ENCODE results near the gene DUSP22. TPM values are rescaled to one million over a fixed set of nuclear protein-coding genes. Genes with fewer than 3 reads are reported as not detected.
A peak's percentile ranks its signal among the peaks of the same experiment; 100 is the strongest.

Gene DUSP22
- total and polyA plus RNA-seq, 9 of the 15 experiments (the other 6 are each of a cell fraction or from before 2014, with no cell fraction given) = 9.3 to 19.4 (median 11.8) TPM

- in situ Hi-C loops (cut with MboI) = no loop called here
- Histone ChIP-seq H3K27me3 (ENCODE audit: control insufficient read depth in 2 of 2, insufficient read depth in 2 of 2, low read length in 2 of 2) (peaks cover 14 to 26% of the 10 kb centered on the region in 2 experiments), H4K20me1 (replicated peaks; ENCODE audit: control insufficient read depth, insufficient read depth, low read length) (no peaks in the 10 kb centered on the region), H3K9ac (ENCODE audit: insufficient read depth in 1 of 2, low read depth in 2 of 2, low read length in 2 of 2) (no peak overlapping the region), H3K9me1 (ENCODE audit: control insufficient read depth, insufficient read depth, low read length) (no peaks in the 10 kb centered on the region), H3K27ac (ENCODE audit: extremely low read depth, low read depth, low read length) (no peak overlapping the region), H3K79me2 (ENCODE audit: control insufficient read depth, insufficient read depth, low read length) (peaks cover 3% of the 10 kb centered on the region; the same call in 1 of the 3 replicates), H2AFZ (ENCODE audit: low read depth, low read length) (no peak overlapping the region), H3K36me3 (ENCODE audit: control insufficient read depth, insufficient read depth, low read length) (no peaks in the 10 kb centered on the region), H3K9me3 (replicated peaks; ENCODE audit: control insufficient read depth, insufficient read depth, low read depth, low read length) (no peaks in the 10 kb centered on the region), H3K4me2 (ENCODE audit: insufficient read depth, low read length) (no peak overlapping the region), H3K4me3 (no peak overlapping the region), H3K4me1 (replicated peaks in 1 of 2; ENCODE audit: control insufficient read depth in 2 of 2, insufficient read depth in 2 of 2, low read length in 2 of 2) (peaks cover 11 to 21% of the 10 kb centered on the region in 2 experiments; a peak in 4 of 5 replicates)
- DNase-seq (ENCODE audit: extremely low read depth in 1 of 4, low spot score in 3 of 4) (no peak), FAIRE-seq (no peak), ATAC-seq (no peak)
- POLR2A ChIA-PET = interaction anchor here (0.6 to 2.3 kb wide), 4 partner anchors 11 to 112 kb away, joined by 3 to 9 read pairs (median 3); no protein-coding TSS in a partner anchor
- 33% methylated on average over 9 of the region's 9 CpGs for WGBS (ENCODE audit: insufficient coverage, low coverage, missing lambda C conversion rate)
- intact Hi-C loops (cut with micrococcal nuclease) = loop anchor here (5.0 kb wide), 1 partner anchor 117 kb away; no protein-coding TSS in a partner anchor
- TF ChIP-seq LARP7 (IDR thresholded peaks at IDR 0.05) = no peak
- TF ChIP-seq SP2 (IDR thresholded peaks at IDR 0.05; ENCODE audit: extremely low read depth, low read depth, low read length, poor library complexity, severe bottlenecking) = no peak
- TF ChIP-seq SPI1 (IDR thresholded peaks at IDR 0.05; ENCODE audit: borderline replicate concordance, low read depth, low read length) = peak; percentile 65; the same call in 1 of the 2 replicates
- CTCF ChIA-PET (ENCODE audit: low intra/inter-chr PET ratio) = no interaction called here
- BruUV-seq (replicated peaks) = no TSS peak
Observed at GRCh38 chr6:290111-290922, 2.0 kb upstream of the DUSP22 start.

DNA sequence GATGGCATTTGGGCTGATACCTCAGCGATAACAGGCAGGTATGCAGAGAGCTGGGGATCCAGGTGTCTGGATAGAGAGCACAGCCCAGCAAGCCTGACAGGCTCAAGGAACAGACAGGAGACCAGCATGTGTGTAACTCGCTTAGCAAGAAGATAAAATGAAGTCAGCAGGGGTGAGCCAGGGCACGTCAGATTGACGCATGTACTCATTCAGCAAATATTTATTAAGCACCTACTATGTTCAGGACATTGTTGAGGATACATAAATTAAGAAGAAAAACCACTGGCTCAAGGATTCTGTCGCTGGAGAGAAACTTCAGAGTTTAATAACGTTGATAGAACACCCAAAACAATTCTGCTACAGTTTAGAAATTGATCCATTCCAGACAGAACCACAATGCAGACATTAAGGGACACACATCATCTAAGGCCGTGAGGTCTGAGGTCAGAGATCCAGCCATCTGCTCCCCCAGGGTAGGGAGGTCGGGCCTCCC is 1.0 kb upstream of the DUSP22 start:
- ChIA-PET POLR2A (no interaction called here), CTCF (ENCODE audit: low intra/inter-chr PET ratio) (no interaction called here)
- Histone ChIP-seq H3K36me3 (ENCODE audit: control insufficient read depth, insufficient read depth, low read length) (no peaks in the 10 kb centered on the region), H3K9me3 (replicated peaks; ENCODE audit: control insufficient read depth, insufficient read depth, low read depth, low read length) (no peaks in the 10 kb centered on the region), H3K27me3 (ENCODE audit: control insufficient read depth in 2 of 2, insufficient read depth in 2 of 2, low read length in 2 of 2) (peaks cover 14 to 23% of the 10 kb centered on the region in 2 experiments), H3K4me3 (peak overlapping the region; percentile 49), H4K20me1 (replicated peaks; ENCODE audit: control insufficient read depth, insufficient read depth, low read length) (no peaks in the 10 kb centered on the region), H3K9ac (ENCODE audit: insufficient read depth in 1 of 2, low read depth in 2 of 2, low read length in 2 of 2) (peak overlapping the region; percentile 65 to 94), H3K4me2 (ENCODE audit: insufficient read depth, low read length) (peak overlapping the region; percentile 77), H3K4me1 (replicated peaks in 1 of 2; ENCODE audit: control insufficient read depth in 2 of 2, insufficient read depth in 2 of 2, low read length in 2 of 2) (peaks cover 11 to 21% of the 10 kb centered on the region in 2 experiments; a peak in 4 of 5 replicates), H3K9me1 (ENCODE audit: control insufficient read depth, insufficient read depth, low read length) (no peaks in the 10 kb centered on the region), H3K79me2 (ENCODE audit: control insufficient read depth, insufficient read depth, low read length) (peaks cover 3% of the 10 kb centered on the region; the same call in 1 of the 3 replicates), H3K27ac (ENCODE audit: extremely low read depth, low read depth, low read length) (peak overlapping the region; percentile 41; the same call in 2 of the 3 replicates), H2AFZ (ENCODE audit: low read depth, low read length) (peak overlapping the region; percentile 90)
- in situ Hi-C loops (cut with MboI) = no loop called here
- DNase-seq (ENCODE audit: extremely low read depth in 1 of 4, low spot score in 3 of 4) = peak in 1 of 4 experiments; percentile 21
- intact Hi-C loops (cut with micrococcal nuclease) = loop anchor here (5.0 kb wide), 1 partner anchor 116 kb away; no protein-coding TSS in a partner anchor
- BruUV-seq (replicated peaks) = TSS peak; percentile 88
- WGBS (ENCODE audit: insufficient coverage, low coverage, missing lambda C conversion rate) = 12% methylated on average over 8 of the region's 8 CpGs
- FAIRE-seq = no peak
- ATAC-seq = peak; percentile 12
- TF ChIP-seq JUN (IDR thresholded peaks at IDR 0.05; ENCODE audit: borderline replicate concordance, low read depth, low read length) (0 out of 2 replicates have a peak, but pooled peaks have one; percentile 3), JUN (CRISPR knock-in tag; IDR thresholded peaks at IDR 0.05; ENCODE audit: borderline replicate concordance) (peak; percentile 50; the same call in 1 of the 2 replicates), SMARCC2 (IDR thresholded peaks at IDR 0.05; ENCODE audit: low read depth) (no peak), TEAD4 (IDR thresholded peaks at IDR 0.05; ENCODE audit: low read length) (no peak), TEAD4 (CRISPR knock-in tag; IDR thresholded peaks at IDR 0.05; ENCODE audit: borderline replicate concordance) (no peak), NFRKB (IDR thresholded peaks at IDR 0.05; ENCODE audit: low read depth) (no peak)
- TF ChIP-seq, protein P1, sequence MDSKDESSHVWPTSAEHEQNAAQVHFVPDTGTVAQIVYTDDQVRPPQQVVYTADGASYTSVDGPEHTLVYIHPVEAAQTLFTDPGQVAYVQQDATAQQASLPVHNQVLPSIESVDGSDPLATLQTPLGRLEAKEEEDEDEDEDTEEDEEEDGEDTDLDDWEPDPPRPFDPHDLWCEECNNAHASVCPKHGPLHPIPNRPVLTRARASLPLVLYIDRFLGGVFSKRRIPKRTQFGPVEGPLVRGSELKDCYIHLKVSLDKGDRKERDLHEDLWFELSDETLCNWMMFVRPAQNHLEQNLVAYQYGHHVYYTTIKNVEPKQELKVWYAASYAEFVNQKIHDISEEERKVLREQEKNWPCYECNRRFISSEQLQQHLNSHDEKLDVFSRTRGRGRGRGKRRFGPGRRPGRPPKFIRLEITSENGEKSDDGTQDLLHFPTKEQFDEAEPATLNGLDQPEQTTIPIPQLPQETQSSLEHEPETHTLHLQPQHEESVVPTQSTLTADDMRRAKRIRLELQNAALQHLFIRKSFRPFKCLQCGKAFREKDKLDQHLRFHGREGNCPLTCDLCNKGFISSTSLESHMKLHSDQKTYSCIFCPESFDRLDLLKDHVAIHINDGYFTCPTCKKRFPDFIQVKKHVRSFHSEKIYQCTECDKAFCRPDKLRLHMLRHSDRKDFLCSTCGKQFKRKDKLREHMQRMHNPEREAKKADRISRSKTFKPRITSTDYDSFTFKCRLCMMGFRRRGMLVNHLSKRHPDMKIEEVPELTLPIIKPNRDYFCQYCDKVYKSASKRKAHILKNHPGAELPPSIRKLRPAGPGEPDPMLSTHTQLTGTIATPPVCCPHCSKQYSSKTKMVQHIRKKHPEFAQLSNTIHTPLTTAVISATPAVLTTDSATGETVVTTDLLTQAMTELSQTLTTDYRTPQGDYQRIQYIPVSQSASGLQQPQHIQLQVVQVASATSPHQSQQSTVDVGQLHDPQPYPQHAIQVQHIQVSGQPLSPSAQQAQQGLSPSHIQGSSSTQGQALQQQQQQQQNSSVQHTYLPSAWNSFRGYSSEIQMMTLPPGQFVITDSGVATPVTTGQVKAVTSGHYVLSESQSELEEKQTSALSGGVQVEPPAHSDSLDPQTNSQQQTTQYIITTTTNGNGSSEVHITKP (IDR thresholded peaks at IDR 0.05; ENCODE audit: partially characterized antibody) = peak; percentile 88
